Measurements from ENCODE around the gene HIF3A.
"Not testable (repeated sequence)": the region's sequence is repeated elsewhere in the genome, so short reads cannot be mapped to it uniquely, and the experiment has no call there.

HIF3A gene

DNA sequence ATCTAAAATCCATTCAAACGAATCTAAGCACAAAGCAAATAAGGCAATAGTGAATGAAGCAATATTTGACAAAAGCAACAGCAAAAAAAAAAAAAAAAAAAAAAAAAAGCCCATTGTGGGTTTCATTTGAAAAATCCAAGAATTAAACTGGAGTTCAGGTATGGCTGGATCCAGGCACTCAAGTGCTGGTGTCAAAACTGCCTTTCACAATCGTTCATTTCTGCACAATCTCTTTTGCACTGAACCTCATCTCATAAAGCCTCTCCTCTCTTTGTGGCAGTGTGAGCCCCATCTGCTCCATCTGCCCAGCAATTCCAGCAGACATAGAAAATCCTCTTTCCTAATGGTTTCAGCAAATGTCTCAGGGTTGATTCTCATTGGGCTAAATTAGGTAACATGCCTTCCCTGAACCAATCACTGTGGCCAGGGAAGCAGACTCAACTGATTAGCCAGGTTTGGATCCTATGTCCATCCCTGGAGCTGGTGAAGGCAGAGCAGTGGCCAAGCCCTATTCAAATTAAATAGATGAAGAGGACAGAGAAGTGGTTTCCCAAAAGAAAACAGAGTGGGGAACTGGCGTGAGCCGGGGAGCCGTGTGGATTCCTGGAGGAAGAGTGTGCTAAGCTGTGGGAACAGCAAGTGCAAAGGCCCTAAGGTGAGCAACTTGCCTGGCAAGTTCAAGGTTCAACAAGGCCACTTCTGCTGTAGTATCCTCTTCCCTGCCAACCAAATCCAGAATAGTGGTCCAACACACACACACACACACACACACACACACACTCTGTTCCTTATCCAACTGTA, 1.2 kb upstream of the HIF3A start:
- DNase-seq: no peak

GRCh38 chr19:46296202-46296480, 701 bp upstream of the HIF3A start:
- DNase-seq: no peak

DNA sequence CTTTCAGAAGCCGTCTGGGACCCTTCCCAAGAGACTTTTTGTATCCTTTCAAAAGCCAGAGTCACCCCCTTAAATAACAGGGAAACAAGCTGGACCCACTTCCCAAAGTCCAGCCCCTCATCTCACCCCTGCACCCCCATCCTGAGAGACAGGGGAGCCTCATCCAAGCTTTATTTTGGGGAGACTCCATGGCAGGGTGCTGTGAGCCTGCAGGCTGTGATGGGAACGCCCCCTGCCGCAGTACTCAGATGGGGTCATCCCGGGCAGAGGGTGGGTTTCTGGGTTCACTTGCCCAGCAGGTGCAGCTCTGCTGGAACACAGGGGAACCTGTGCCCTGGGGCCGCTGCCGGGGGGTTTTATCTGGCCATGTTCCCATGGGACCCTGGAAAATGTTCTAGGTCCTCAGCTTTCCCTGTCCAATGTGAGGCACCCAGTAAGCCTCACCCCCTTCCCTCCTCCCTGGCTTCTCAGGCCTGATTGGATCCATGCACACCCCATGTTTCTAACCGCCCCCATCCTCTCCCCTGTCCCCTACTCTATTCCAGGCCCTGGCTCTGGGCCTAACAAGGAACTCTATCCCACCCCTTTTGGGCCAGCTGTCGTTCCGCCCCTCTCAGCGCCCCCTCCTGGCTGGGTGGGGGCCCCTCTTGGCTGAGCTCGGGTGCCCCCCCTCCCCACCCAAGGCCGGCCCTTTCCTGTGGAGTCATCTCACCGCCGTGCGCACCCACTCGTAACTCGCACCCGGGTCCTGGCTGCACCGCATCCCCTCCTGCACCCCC, 1.0 kb downstream of the HIF3A start:
- peak; percentile 5 for DNase-seq

DNA sequence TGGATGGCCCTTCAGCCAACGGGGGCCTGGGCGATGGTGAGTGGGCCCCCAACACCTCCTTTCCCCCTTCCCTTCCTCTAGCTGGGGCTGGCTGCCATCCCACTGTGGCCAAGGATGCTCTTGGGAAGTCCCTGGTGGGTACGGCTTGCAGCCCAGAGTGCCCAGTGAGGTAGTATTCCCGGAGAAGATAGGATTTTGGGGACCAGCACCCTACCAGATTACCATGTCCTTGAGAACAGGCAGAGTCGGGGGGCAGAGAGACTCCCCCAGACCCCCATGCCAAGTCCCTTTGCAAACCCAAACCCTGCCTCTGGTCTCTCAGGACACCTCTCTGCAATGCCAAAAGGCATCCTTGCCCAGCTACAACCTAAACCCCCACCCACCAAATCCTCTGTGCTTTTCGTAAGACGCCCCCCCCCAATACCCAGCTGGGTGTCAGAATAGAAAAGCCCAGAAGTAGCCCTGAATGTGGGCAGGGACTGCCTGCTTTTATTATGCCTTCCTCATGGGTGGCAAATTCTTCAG, 1.7 kb downstream of the HIF3A start:
- DNase-seq: no peak

DNA sequence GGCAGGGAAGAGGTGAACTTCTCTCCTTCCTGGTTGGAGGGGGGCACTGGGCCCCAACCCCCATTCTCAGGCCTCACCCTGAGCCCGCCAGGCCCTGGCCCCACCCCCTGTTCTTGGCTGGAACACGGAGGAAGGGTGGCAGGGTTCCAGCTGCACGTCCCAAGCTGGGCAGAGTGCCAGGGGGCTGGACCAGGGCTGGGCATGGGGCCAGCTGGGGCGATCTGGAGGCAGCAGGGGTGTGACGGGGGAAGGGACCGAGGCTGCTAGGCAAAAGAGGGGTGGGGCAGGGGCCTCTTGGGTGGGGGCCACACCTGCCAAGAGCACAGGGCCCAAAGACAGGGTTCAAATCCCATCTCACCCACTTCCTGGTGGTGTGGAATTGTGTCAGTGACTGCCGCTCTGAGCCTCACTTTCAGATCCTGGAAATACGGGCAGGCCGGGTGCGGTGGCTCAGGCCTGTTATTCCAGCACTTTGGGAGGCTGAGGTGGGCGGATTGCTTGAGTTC, 2.2 kb downstream of the HIF3A start:
- peak; percentile 79 for DNase-seq

- no peak for DNase-seq
Measured at GRCh38 chr19:46299695-46300094, 2.9 kb downstream of the HIF3A start.

DNA sequence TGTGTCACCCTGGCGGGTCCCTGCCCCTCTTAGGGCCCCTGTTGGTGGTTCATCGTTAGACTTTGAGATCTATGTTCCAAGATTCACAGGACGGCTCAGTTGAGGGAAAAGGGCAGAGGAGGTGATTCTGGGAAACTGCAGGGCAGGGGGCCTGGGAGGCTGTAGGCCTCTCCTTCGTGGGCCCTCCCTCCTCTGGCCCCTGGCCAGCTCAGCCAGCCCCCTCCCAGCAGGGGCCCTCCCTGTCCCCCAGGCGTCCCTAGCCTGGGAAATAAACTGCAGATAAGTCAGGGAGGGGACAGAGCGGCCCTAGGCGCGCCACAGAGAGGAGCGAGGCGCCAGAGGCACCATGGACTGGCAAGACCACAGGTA, 6.5 kb downstream of the HIF3A start:
- DNase-seq: no peak

- no peak for DNase-seq
Measured at GRCh38 chr19:46303691-46304397, 7.0 kb downstream of the HIF3A start.

DNA sequence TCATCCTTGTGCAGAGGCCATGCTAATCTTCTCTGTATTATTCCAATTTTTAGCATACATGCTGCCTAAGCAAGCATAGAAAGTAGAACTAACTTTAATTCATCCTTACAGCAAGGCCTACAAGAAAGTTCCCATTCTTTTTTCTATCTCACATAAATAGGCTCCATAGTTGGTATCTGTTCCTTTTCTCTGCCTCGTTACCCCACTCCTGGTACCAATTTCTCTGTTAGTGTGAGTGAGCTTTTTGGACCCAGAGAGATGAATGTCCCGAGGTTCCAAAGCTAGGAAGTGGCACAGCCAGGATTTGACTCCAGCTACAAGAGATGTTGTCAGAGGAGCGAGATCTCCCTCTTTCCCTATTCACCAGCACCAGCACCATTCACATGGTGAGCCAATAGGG, 9.7 kb downstream of the HIF3A start:
- no peak for DNase-seq

GRCh38 chr19:46308510-46308909, 11.7 kb downstream of the HIF3A start:
- no peak for DNase-seq

DNA sequence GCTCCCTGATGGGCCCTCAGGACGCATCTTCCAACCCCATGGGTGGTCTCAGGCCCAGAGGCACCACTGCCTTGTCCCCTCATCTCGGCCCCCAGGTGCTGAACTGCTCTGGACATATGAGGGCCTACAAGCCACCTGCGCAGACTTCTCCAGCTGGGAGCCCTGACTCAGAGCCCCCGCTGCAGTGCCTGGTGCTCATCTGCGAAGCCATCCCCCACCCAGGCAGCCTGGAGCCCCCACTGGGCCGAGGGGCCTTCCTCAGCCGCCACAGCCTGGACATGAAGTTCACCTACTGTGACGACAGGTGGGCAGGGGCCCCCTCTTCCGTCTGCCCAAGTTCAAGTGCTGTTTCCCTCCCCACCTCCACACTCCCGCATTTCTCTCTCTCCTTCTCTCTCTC, 12.2 kb downstream of the HIF3A start:
- DNase-seq: no peak

DNA sequence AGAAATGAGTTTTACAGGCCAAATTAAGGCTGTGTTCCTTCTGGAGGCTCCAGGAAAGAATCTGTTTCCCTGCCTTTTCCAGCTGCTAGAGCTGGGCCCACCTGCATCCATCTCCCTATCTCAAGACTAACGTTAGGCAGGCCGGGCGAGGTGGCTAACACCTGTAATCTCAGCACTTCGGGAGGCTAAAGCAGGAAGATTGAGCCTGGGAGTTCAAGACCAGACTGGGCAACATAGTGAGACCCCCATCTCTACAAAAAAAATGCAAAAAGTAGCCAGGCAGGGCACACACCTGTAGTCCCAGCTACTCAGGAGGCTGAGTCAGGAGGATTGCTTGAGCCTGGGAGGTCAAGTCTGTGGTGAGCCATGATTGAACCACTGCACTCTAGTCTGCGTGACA, 14.6 kb downstream of the HIF3A start:
- DNase-seq: no peak

DNA sequence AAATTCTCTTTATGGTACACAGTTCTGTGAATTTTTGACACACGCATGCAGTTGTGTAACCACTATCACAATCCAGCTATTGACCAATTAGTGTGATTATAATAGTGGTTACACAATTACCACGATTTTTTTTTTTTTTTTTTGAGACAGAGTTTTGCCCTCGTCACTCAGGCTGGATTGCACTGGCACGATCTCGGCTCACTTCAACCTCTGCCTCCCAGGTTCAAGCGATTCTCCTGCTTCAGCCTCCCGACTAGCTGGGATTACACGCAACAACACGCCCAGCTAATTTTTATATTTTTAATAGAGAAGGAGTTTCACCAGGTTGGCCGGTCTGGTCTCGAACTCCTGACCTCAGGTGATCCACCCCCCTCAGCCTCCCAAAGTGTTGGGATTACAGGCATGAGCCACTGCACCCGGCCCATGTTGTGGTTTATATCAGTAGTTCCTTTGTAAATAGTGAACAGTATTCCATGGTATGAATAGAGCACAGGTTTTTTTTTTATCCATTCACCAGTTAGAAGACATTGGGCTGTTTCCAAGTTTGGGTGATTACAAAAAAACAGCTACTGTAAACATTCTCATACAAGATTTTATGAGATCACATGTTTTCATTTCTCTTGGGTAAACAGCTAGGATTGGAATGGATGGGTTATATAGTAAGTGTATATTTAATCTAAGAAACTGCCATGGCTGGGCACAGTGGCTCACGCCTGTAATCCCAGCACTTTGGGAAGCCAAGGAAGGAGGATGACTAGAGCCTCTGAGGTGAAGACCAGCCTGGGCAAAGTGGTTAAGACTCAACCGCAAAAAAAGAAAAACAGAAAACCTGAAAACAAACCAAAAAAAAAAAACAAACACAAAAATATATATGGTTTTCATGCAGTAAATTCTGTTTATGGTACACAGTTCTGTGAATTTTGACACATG, 17.0 kb downstream of the HIF3A start:
- not testable (repeated sequence) for DNase-seq

GRCh38 chr19:46317339-46317738, 20.5 kb downstream of the HIF3A start:
- DNase-seq: no peak

GRCh38 chr19:46319613-46320012, 22.8 kb downstream of the HIF3A start:
- no peak for DNase-seq

DNA sequence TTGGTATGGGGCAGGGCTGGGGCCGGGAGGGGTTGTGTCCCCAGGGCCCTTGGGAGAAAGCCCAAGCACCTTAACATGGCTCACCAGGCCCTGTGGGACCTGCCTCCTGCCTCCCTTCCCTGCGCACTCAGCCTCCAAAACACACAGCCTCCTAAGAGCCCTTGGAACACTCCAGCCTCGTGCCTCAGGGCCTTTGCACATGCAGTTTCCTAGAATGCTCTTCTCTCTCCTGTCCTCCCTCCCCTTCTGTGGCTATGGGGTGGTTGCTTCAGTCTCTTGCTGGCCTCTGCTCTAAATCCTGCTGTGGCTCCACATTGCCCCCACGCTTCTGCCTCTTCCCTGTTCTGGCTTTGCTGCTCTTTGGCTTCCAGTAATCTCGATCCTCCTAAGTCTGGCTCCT, 23.7 kb downstream of the HIF3A start:
- no peak for DNase-seq

DNA sequence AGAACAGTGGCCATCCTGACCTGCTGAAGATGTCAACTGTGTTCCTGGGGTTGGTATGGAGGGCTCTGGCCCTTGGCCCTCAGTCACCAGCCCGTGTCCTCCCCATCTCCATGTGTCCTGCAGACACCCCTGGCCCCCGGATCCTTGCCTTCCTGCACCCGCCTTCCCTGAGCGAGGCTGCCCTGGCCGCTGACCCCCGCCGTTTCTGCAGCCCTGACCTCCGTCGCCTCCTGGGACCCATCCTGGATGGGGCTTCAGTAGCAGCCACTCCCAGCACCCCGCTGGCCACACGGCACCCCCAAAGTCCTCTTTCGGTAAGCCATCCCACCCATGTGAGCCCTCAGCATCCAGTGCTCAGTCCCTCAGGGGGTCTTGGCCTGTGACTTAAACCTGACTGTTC, 24.8 kb downstream of the HIF3A start:
- no peak for DNase-seq

GRCh38 chr19:46323227-46323626, 26.4 kb downstream of the HIF3A start:
- not testable (repeated sequence) for DNase-seq

DNA sequence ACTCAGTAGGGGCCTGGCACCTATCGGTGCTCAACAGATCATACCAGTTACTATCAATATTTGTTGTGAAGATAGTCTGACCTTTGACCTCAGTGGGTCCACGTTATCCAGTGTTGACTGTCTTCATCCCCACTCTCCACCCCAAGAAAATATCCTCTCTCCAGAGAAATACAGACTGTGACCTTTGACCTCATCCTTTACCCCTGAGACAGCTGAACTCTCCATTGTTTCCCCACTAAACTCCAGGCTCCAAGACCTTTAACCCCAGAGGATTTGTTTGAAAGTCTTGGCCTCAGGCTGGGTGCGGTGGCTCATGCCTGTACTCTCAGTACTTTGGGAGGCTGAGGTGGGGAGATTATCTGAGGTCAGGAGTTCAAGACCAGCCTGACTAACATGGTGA, 27.4 kb downstream of the HIF3A start:
- no peak for DNase-seq

GRCh38 chr19:46326608-46327007, 29.8 kb downstream of the HIF3A start:
- no peak for DNase-seq

- no peak for DNase-seq
Measured at GRCh38 chr19:46328079-46328478, 31.2 kb downstream of the HIF3A start.

- no peak for DNase-seq
Measured at GRCh38 chr19:46330319-46330918, 33.6 kb downstream of the HIF3A start.
